Heart left ventricle (tissue), 16 donors: ENCODE data around the gene FUT2. TPM values are rescaled to one million over a fixed set of nuclear protein-coding genes. Genes with fewer than 3 reads are reported as not detected.

Source experiments
- ATAC-seq, 4 donors: fragments of 200-7000 bp; cut with Tn5 transposase; one replicate each; pipeline ENCODE4 v1.9.1; 2020 to 2022; ENCODE audit warnings: moderate library complexity in 4 of 4, mild to moderate bottlenecking in 3 of 4, moderate number of reproducible peaks in 1 of 4
- DNase-seq, 5 donors: peaks; one replicate each; pipeline ENCODE4 v3.0.0-alpha.2; 2020
- H3K27ac ChIP-seq, 12 donors: fragments of 200-600 bp; sonication (generic) in 4 of 12; one replicate each; pipeline versions ENCODE4 v1.5.0 to v1.8.0; 2016 to 2022; ENCODE audit warnings: mild to moderate bottlenecking in 2 of 12
- H3K27me3 ChIP-seq, 9 donors: fragments of 200-600 bp; sonication (generic) in 2 of 9; one replicate each; pipeline versions ENCODE4 v1.5.1 to v1.8.0; 2016 to 2022; ENCODE audit warnings: mild to moderate bottlenecking in 3 of 9
- H3K36me3 ChIP-seq, 9 donors: fragments of 200-600 bp; sonication (generic) in 2 of 9; one replicate each; pipeline versions ENCODE4 v1.5.0 to v1.8.0; 2018 to 2022; ENCODE audit warnings: mild to moderate bottlenecking in 2 of 9
- H3K4me1 ChIP-seq, 12 donors: fragments of 200-600 bp; sonication (generic) in 4 of 12; one replicate each; pipeline versions ENCODE4 v1.5.0 to v1.8.0; 2016 to 2022; ENCODE audit warnings: mild to moderate bottlenecking in 3 of 12
- H3K4me3 ChIP-seq, 12 donors: fragments of 200-600 bp; sonication (generic) in 4 of 12; one replicate each; pipeline versions ENCODE4 v1.5.0 to v1.8.0; 2017 to 2022; ENCODE audit warnings: mild to moderate bottlenecking in 9 of 12, moderate library complexity in 4 of 12
- H3K9me3 ChIP-seq, 12 donors: fragments of 200-600 bp; sonication (generic) in 4 of 12; one replicate each; pipeline versions ENCODE4 v1.5.0 to v1.8.0; 2016 to 2022; ENCODE audit warnings: mild to moderate bottlenecking in 1 of 12
- POLR2A ChIP-seq, 2 donors: fragments of 450-650 bp; IDR thresholded peaks; one replicate each; pipeline ENCODE4 v1.6.1; 2017; ENCODE audit warnings: antibody characterized with exemption in 2 of 2, mild to moderate bottlenecking in 2 of 2, moderate library complexity in 2 of 2
- WGBS, 4 donors: extraction: QIAGEN DNeasy Blood & Tissue Kit in 2 of 4; methylation state at CpG; one replicate each; pipeline versions ENCODE4 v1.1.5 to v1.1.7; 2013 to 2018; 5-methylcytosine and 5-hydroxymethylcytosine counted together
- intact Hi-C, 10 donors: fragments of 100-400 bp; cut with DNase I; formaldehyde crosslinking; loops; one replicate each; pipeline versions ENCODE4 v1.11.1 to v1.14.2; 2022
- polyA plus RNA-seq, 2 donors: library from polyadenylated mRNA; stranded (reverse); fragments of 200-250 nt; gene quantifications; one replicate each; pipeline ENCODE4 v1.2.3, GENCODE V29; 2013
- total RNA-seq, 9 donors: library from RNA; depleted of rRNA in 2 of 9; stranded (reverse); fragments of >200 nt in 2 of 9; fragmentation: NEBNext Ultra II Directional in 3 of 9; extraction: Animal tissue kit (Norgen Biotek cat#: 25700) in 3 of 9; gene quantifications; one replicate each; pipeline versions ENCODE4 v1.1.0 to v1.2.4, GENCODE V29; 2016 to 2023
- TF ChIP-seq, protein P1 (sequence below), 12 donors: fragments of 200-600 bp; sonication (generic) in 4 of 12; IDR thresholded peaks; one replicate each; pipeline versions ENCODE4 v1.5.0 to v1.8.0; 2018 to 2022; ENCODE audit warnings: antibody characterized with exemption in 12 of 12, mild to moderate bottlenecking in 5 of 12
- donor health status: ischemic (EF 13 %, LVEDD 7.1; RV severe dilation, severe dysfunction).
- donor health status: healthy with polysubstance abuse.
- donor health status: DM: no; HTN: yes; CAD: no.
- donor health status: DM: no; HTN: no; CAD: no.
- donor health status: ischemic (EF 25% LVEDD 6.9; RV normal size, moderate dysfunction).
- donor health status: ischemic (EF 25% LVEDD 5.7; RV mildly dilated, moderate dysfunction).
- donor health status: healthy.
- donor health status: DM: yes; HTN: yes; CAD: no.
- donor health status: ischemic (EF 35%, LVEDD 5.7; RV mildly dilated, moderate dysfunction).
- donor health status: nonischemic (EF 11% LVEDD 7.7; RV severe dilation, severe dysfunction).
- donor health status: DM: yes; HTN: yes; CAD: no.
- donor health status: PGD.
- donor health status: ischemic (EF 29% LVEDD 5.4; RV normal size, mild dysfunction).
- donor health status: nonischemic (EF 23%, LVEDD 6.1; RV moderate dilation, normal function).

Gene FUT2
- total and polyA plus RNA-seq, 11 donors, result 0.14 to 0.19 TPM; not detected in 9

DNA sequence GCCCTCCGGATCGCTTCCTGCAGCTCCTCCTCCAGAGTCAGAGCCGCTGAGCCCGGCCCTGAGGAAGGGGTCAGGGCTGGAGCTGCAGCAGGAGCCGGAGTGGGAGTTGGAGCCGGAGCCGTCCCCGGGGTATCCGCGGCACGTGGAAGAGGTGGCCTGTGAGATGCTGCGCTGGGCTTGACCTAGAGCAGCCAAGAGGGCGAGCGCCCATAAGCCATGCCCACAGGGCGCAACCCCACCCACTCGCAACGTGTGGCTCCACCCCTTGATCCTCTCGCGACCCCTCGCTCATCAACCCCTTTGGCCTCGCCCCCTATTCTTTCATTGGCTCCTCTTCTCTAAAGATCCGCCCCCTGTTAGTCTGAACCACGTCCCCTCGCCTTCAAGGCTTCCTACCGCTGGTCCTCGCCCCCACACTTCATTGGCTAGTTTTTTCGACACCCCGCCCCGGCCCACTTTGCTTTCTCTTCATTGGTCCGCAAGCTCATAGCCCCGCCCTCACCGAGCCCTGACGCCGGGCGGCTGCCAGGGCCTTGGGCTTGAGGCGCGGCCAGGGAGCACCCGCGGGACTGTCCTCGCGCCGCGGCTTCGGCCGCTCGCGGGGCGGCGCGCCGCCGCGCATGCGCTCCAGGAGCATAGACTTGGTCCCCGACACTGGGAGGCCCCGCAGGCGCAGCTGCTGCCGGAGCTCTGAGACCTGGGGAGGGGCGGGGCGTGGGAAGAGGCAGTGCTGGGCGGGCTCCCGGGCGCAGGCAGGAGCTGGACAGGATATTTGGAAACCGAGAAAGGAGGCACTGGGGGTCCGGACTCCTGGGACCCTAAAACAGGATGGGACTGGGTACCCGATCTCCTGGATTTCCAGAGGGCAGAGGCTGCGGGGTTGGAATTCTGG is 18.3 kb downstream of the FUT2 start:
- H3K4me3 ChIP-seq, result peak overlapping the region; percentile 45 to 84 (median 68)
- DNase-seq (peak; percentile 99 to 100 (median 99)), ATAC-seq (peak; percentile 91 to 94 (median 92))
- H3K36me3 ChIP-seq, result no peaks in the 10 kb centered on the region
- WGBS, 4 donors, result 0 to 1% (median 1%) methylated on average over 52 to 67 of the region's 67 CpGs
- H3K27ac ChIP-seq, result peak overlapping the region; percentile 76 to 91 (median 87)
- H3K4me1 ChIP-seq, result peaks cover 4 to 53% (median 34%) of the 10 kb centered on the region in 12 donors
- intact Hi-C loops, result loop anchor here in 7 of 10 donors (5.0 to 10.0 kb wide), 2 partner anchors 37 to 69 kb away; partner anchors contain the start of gene CA11 (in 1 of the 7)
- H3K9me3 ChIP-seq, result peaks cover 0 to 5% (median 0%) of the 10 kb centered on the region in 12 donors
- no peaks in the 10 kb centered on the region for H3K27me3 ChIP-seq
- TF ChIP-seq, protein P1, sequence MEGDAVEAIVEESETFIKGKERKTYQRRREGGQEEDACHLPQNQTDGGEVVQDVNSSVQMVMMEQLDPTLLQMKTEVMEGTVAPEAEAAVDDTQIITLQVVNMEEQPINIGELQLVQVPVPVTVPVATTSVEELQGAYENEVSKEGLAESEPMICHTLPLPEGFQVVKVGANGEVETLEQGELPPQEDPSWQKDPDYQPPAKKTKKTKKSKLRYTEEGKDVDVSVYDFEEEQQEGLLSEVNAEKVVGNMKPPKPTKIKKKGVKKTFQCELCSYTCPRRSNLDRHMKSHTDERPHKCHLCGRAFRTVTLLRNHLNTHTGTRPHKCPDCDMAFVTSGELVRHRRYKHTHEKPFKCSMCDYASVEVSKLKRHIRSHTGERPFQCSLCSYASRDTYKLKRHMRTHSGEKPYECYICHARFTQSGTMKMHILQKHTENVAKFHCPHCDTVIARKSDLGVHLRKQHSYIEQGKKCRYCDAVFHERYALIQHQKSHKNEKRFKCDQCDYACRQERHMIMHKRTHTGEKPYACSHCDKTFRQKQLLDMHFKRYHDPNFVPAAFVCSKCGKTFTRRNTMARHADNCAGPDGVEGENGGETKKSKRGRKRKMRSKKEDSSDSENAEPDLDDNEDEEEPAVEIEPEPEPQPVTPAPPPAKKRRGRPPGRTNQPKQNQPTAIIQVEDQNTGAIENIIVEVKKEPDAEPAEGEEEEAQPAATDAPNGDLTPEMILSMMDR (IDR thresholded peaks at IDR 0.05), result peak in 1 of 12 donors; percentile 16
- peak in 1 of 2 donors; percentile 50 for TF ChIP-seq POLR2A (IDR thresholded peaks at IDR 0.05)

DNA sequence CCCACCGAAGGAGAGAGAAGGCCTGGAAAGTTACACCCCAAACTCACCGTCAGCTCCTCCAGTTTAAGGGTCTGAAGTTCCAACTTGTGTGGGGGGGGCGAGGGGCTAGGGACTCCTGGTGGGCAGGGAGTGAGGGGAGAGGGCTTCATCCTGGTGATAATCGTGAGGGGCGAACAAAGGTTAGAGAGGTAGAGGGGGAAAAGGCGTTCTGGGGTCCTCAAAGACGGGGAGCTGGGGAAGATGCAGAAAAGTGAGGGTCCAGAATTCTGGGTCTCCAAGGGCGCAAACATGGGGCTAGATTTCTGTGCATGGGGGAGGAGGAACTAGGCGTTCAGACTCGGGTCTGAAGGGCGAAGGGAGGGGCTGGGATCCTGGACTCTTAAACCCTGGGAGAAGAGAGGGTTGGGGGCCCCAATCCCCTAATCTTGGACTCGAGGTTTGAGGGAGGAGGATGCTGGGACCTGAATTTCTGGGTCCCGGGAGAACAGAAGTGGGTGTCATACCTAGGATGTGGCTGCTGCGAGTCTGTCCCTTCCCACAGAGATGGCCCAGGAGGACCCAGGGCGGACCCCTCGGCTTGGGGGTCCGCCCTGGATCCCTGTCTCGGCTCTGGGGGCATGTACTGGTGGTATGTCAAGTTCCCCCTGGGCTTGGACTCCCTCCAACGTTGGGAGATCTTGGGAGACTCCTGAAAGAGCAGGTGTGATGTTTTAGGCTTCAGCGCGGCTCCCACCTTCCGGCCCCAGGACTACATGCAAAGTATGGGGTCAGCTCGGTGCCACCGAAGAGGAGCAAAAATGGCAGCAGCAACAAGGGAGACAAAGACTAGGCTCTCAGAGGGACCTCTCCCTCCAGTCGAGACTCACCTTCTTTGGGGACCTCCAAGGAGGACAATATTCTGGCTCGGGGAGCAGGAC is 19.2 kb downstream of the FUT2 start:
- ATAC-seq (no peak), DNase-seq (peak in 4 of 5 donors; percentile 22 to 49 (median 33))
- Histone ChIP-seq H3K27ac (peak overlapping the region; percentile 76 to 91 (median 87)), H3K4me3 (peak overlapping the region in 11 of 12 donors; percentile 32 to 79 (median 64)), H3K9me3 (peaks cover 0 to 5% (median 0%) of the 10 kb centered on the region in 12 donors), H3K27me3 (no peaks in the 10 kb centered on the region), H3K4me1 (peaks cover 4 to 62% (median 43%) of the 10 kb centered on the region in 12 donors), H3K36me3 (no peaks in the 10 kb centered on the region)
- 57 to 63% (median 61%) methylated on average over 25 to 26 of the region's 26 CpGs for WGBS, 4 donors
- TF ChIP-seq, protein P1 (IDR thresholded peaks at IDR 0.05), result no peak
- TF ChIP-seq POLR2A (IDR thresholded peaks at IDR 0.05), result no peak
- intact Hi-C loops, result loop anchor here in 8 of 10 donors (5.0 to 10.0 kb wide), 3 partner anchors 38 to 70 kb away; partner anchors contain the start of gene CA11 (in 2 of the 8)

DNA sequence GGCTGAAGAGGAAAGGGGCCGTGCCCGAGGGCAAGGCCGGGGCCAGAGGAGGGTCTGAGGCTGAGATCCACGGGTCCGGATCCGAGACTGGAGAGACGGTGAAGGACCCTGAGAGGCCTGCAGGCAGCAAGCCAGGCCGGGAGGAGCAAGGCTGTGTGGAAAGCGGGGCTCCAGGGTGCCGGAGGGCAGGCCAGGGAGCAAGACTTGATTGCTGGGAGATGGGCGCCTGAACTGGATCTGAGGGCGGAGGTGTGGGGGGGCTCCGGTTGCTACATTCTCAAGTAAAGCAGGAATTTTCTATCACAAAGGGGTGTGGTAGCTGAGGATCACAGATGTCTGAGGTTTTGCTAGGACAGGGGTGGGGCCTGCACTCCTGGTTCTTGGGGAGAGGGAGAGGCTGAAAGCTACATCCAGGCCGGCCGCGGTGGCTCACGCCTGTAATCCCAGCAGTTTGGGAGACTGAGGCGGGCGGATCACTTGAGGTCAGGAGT is 20.0 kb downstream of the FUT2 start:
- no peaks in the 10 kb centered on the region for H3K27me3 ChIP-seq
- no peak for ATAC-seq
- peak in 4 of 5 donors; percentile 19 to 61 (median 36) for DNase-seq
- H3K9me3 ChIP-seq, result peaks cover 0 to 5% (median 0%) of the 10 kb centered on the region in 12 donors
- H3K27ac ChIP-seq, result peak overlapping the region in 11 of 12 donors; percentile 82 to 91 (median 87)
- H3K4me1 ChIP-seq, result peaks cover 4 to 68% (median 45%) of the 10 kb centered on the region in 12 donors
- peaks cover 0 to 5% (median 0%) of the 10 kb centered on the region in 9 donors for H3K36me3 ChIP-seq
- intact Hi-C loops, result loop anchor here in 2 of 10 donors (5.0 to 10.0 kb wide), 2 partner anchors 68 to 71 kb away; partner anchors contain the start of gene CA11 (in 2 of the 2)
- TF ChIP-seq POLR2A (IDR thresholded peaks at IDR 0.05), result no peak
- TF ChIP-seq, protein P1 (IDR thresholded peaks at IDR 0.05), result no peak
- peak overlapping the region in 9 of 12 donors; percentile 8 to 79 (median 66) for H3K4me3 ChIP-seq
- WGBS, 4 donors, result 48 to 71% (median 62%) methylated on average over 16 to 19 of the region's 19 CpGs
